Measurements from ENCODE around the gene CADM1. TPM values are rescaled to one million over a fixed set of nuclear protein-coding genes. Genes with fewer than 3 reads are reported as not detected.

CADM1 gene
- total and polyA plus RNA-seq, 10 of the 15 experiments (the other 5 are each of a cell fraction or from before 2014, with no cell fraction given) = 0.03 to 0.48 (median 0.15) TPM; not detected in 3

GRCh38 chr11:115280775-115281174, 223.4 kb downstream of the CADM1 start (continued):
- TF ChIP-seq, protein P1, sequence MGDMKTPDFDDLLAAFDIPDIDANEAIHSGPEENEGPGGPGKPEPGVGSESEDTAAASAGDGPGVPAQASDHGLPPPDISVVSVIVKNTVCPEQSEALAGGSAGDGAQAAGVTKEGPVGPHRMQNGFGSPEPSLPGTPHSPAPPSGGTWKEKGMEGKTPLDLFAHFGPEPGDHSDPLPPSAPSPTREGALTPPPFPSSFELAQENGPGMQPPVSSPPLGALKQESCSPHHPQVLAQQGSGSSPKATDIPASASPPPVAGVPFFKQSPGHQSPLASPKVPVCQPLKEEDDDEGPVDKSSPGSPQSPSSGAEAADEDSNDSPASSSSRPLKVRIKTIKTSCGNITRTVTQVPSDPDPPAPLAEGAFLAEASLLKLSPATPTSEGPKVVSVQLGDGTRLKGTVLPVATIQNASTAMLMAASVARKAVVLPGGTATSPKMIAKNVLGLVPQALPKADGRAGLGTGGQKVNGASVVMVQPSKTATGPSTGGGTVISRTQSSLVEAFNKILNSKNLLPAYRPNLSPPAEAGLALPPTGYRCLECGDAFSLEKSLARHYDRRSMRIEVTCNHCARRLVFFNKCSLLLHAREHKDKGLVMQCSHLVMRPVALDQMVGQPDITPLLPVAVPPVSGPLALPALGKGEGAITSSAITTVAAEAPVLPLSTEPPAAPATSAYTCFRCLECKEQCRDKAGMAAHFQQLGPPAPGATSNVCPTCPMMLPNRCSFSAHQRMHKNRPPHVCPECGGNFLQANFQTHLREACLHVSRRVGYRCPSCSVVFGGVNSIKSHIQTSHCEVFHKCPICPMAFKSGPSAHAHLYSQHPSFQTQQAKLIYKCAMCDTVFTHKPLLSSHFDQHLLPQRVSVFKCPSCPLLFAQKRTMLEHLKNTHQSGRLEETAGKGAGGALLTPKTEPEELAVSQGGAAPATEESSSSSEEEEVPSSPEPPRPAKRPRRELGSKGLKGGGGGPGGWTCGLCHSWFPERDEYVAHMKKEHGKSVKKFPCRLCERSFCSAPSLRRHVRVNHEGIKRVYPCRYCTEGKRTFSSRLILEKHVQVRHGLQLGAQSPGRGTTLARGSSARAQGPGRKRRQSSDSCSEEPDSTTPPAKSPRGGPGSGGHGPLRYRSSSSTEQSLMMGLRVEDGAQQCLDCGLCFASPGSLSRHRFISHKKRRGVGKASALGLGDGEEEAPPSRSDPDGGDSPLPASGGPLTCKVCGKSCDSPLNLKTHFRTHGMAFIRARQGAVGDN (IDR thresholded peaks at IDR 0.05) = no peak
- TF ChIP-seq, protein P2, sequence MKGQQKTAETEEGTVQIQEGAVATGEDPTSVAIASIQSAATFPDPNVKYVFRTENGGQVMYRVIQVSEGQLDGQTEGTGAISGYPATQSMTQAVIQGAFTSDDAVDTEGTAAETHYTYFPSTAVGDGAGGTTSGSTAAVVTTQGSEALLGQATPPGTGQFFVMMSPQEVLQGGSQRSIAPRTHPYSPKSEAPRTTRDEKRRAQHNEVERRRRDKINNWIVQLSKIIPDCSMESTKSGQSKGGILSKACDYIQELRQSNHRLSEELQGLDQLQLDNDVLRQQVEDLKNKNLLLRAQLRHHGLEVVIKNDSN (IDR thresholded peaks at IDR 0.05; ENCODE audit: borderline replicate concordance, extremely low read length, insufficient read depth, low read depth, low read length) = no peak

GRCh38 chr11:115279813-115280761, 224.1 kb downstream of the CADM1 start:
- CTCF ChIA-PET = interaction anchor here (1.6 kb wide), 1 partner anchor 38 kb away, joined by 4 read pairs; no protein-coding TSS in a partner anchor
- SMC1A ChIA-PET (ENCODE audit: uncharacterized antibody, unreplicated experiment) = interaction anchor here (0.6 kb wide), 1 partner anchor 1340 kb away, joined by 3 read pairs; no protein-coding TSS in a partner anchor
- DNase-seq (ENCODE audit: low read depth, low spot score) (no peak), FAIRE-seq (no peak), ATAC-seq (no peak)
- Histone ChIP-seq H2AFZ (ENCODE audit: control insufficient read depth, low read depth, low read length) (no peak overlapping the region), H3K27ac (ENCODE audit: control insufficient read depth, insufficient read depth) (no peak overlapping the region), H3K9me3 (replicated peaks; ENCODE audit: control insufficient read depth, insufficient read depth, low read length) (no peaks in the 10 kb centered on the region), H3K36me3 (ENCODE audit: control insufficient read depth in 2 of 2, insufficient read depth in 2 of 2, low read length in 1 of 2) (no peaks in the 10 kb centered on the region), H3K9ac (ENCODE audit: control insufficient read depth, insufficient read depth, low read length) (no peak overlapping the region), H3K4me2 (ENCODE audit: control insufficient read depth, insufficient read depth) (no peak overlapping the region), H4K20me1 (ENCODE audit: control insufficient read depth, insufficient read depth) (no peaks in the 10 kb centered on the region), H3K4me3 (no peak overlapping the region), H3K4me1 (ENCODE audit: control insufficient read depth, insufficient read depth, low read length) (no peaks in the 10 kb centered on the region), H3K27me3 (replicated peaks in 1 of 2; ENCODE audit: control insufficient read depth in 2 of 2, insufficient read depth in 2 of 2, low read length in 1 of 2) (peaks cover 0 to 7% of the 10 kb centered on the region in 2 experiments; a peak in 1 of 4 replicates), H3K79me2 (ENCODE audit: control insufficient read depth, insufficient read depth, low read length) (no peaks in the 10 kb centered on the region)
- 68% methylated on average over 10 of the region's 10 CpGs for WGBS (ENCODE audit: insufficient coverage, insufficient replicate concordance, low lambda C conversion rate, missing lambda C conversion rate)
- no peak for TF ChIP-seq MYB (IDR thresholded peaks at IDR 0.05; ENCODE audit: borderline replicate concordance, low read depth, low read length)
- no peak for TF ChIP-seq MTA2 (IDR thresholded peaks at IDR 0.05; ENCODE audit: low read depth)
- TF ChIP-seq HDAC6 (IDR thresholded peaks at IDR 0.05; ENCODE audit: unreplicated experiment) = no peak
- no peak for TF ChIP-seq ZSCAN29 (IDR thresholded peaks at IDR 0.05)
- TF ChIP-seq TCF3 (IDR thresholded peaks at IDR 0.05; ENCODE audit: borderline replicate concordance, insufficient read depth, low read depth, low read length) = no peak
- TF ChIP-seq, protein P3, sequence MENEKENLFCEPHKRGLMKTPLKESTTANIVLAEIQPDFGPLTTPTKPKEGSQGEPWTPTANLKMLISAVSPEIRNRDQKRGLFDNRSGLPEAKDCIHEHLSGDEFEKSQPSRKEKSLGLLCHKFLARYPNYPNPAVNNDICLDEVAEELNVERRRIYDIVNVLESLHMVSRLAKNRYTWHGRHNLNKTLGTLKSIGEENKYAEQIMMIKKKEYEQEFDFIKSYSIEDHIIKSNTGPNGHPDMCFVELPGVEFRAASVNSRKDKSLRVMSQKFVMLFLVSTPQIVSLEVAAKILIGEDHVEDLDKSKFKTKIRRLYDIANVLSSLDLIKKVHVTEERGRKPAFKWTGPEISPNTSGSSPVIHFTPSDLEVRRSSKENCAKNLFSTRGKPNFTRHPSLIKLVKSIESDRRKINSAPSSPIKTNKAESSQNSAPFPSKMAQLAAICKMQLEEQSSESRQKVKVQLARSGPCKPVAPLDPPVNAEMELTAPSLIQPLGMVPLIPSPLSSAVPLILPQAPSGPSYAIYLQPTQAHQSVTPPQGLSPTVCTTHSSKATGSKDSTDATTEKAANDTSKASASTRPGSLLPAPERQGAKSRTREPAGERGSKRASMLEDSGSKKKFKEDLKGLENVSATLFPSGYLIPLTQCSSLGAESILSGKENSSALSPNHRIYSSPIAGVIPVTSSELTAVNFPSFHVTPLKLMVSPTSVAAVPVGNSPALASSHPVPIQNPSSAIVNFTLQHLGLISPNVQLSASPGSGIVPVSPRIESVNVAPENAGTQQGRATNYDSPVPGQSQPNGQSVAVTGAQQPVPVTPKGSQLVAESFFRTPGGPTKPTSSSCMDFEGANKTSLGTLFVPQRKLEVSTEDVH (IDR thresholded peaks at IDR 0.05; ENCODE audit: low read depth, partially characterized antibody) = no peak
- RAD21 ChIA-PET (ENCODE audit: unreplicated experiment) = no interaction called here
- in situ Hi-C loops (cut with MboI) (no loop called here), intact Hi-C loops (cut with micrococcal nuclease; ENCODE audit: unreplicated experiment) (no loop called here)
- BruUV-seq (replicated peaks) = no TSS peak
- POLR2A ChIA-PET = no interaction called here
